Hepatocyte (in vitro differentiated cells): ENCODE results near the gene CORO2B. TPM values are rescaled to one million over a fixed set of nuclear protein-coding genes. Genes with fewer than 3 reads are reported as not detected.

Experiments used
- DNase-seq: peaks from one replicate; pipeline ENCODE4 v3.0.0-alpha.2; 2016; ENCODE audit warnings: low spot score
- H2AFZ ChIP-seq: fragments of 200-600 bp; sonication (generic); 2 replicates; pipeline ENCODE4 v1.6.0; 2016; ENCODE audit warnings: antibody characterized with exemption, mild to moderate bottlenecking
- H3K27ac ChIP-seq: fragments of 200-600 bp; sonication (generic); 2 replicates; pipeline ENCODE4 v1.5.1; 2016; ENCODE audit warnings: mild to moderate bottlenecking
- H3K27me3 ChIP-seq: fragments of 200-600 bp; sonication (generic); 2 replicates; pipeline ENCODE4 v1.6.1; 2016
- H3K36me3 ChIP-seq: fragments of 200-600 bp; sonication (generic); replicated peaks from 2 replicates; pipeline ENCODE4 v1.5.1; 2016; ENCODE audit warnings: low read depth; ENCODE audit not compliant: insufficient read depth
- H3K4me1 ChIP-seq: fragments of 200-600 bp; sonication (generic); 2 replicates; pipeline ENCODE4 v1.5.1; 2016; ENCODE audit warnings: mild to moderate bottlenecking, moderate library complexity; ENCODE audit not compliant: insufficient read depth
- H3K4me2 ChIP-seq: fragments of 200-600 bp; sonication (generic); 2 replicates; pipeline ENCODE4 v1.6.0; 2016
- H3K4me3 ChIP-seq: fragments of 200-600 bp; sonication (generic); 2 replicates; pipeline ENCODE4 v1.5.1; 2016; ENCODE audit warnings: mild to moderate bottlenecking
- H3K79me2 ChIP-seq: fragments of 200-600 bp; sonication (generic); 2 replicates; pipeline ENCODE4 v1.6.0; 2017; ENCODE audit warnings: mild to moderate bottlenecking
- H3K9me2 ChIP-seq: fragments of 200-600 bp; sonication (generic); replicated peaks from 2 replicates; pipeline ENCODE4 v1.6.0; 2017; ENCODE audit warnings: mild to moderate bottlenecking; ENCODE audit not compliant: insufficient read depth
- H3K9me3 ChIP-seq: fragments of 200-600 bp; sonication (generic); 2 replicates; pipeline ENCODE4 v1.5.1; 2016; ENCODE audit warnings: low read depth, mild to moderate bottlenecking
- H4K20me1 ChIP-seq: fragments of 200-600 bp; sonication (generic); 2 replicates; pipeline ENCODE4 v1.6.0; 2016; ENCODE audit warnings: mild to moderate bottlenecking; ENCODE audit not compliant: insufficient read depth, poor library complexity, severe bottlenecking
- EZH2 ChIP-seq: fragments of 200-600 bp; sonication (generic); IDR thresholded peaks from 2 replicates; pipeline ENCODE4 v1.6.1; 2016; ENCODE audit warnings: antibody characterized with exemption, mild to moderate bottlenecking, borderline replicate concordance
- EZH2phosphoT487 ChIP-seq: fragments of 200-600 bp; sonication (generic); IDR thresholded peaks from one replicate; pipeline ENCODE4 v1.6.1; 2018; ENCODE audit warnings: antibody characterized with exemption, mild to moderate bottlenecking, low read depth, moderate library complexity; ENCODE audit not compliant: unreplicated experiment, severe bottlenecking
- WGBS: methylation state at CpG from one replicate; pipeline ENCODE4 v1.1.6; 2016; ENCODE audit warnings: low lambda C conversion rate; ENCODE audit errors: missing lambda C conversion rate; 5-methylcytosine and 5-hydroxymethylcytosine counted together
- polyA plus RNA-seq: library from polyadenylated mRNA; unstranded; fragments of >200 nt; fragmentation: Nextera tagmentation; extraction: Ambion mirVana; gene quantifications from 2 replicates; pipeline ENCODE4 v1.2.1, GENCODE V29; 2016
- total RNA-seq: library from RNA; depleted of rRNA; stranded (reverse); fragments of >200 nt; gene quantifications from 2 replicates; pipeline ENCODE4 v1.2.3, GENCODE V29; 2014
- TF ChIP-seq, protein P1 (sequence below): fragments of 200-600 bp; sonication (generic); IDR thresholded peaks from 2 replicates; pipeline ENCODE4 v1.5.1; 2016; ENCODE audit warnings: antibody characterized with exemption, mild to moderate bottlenecking; ENCODE audit not compliant: poor library complexity

CORO2B gene
- total and polyA plus RNA-seq, 2 experiments from 2014 or later: 2.9 to 5.1 TPM

DNA sequence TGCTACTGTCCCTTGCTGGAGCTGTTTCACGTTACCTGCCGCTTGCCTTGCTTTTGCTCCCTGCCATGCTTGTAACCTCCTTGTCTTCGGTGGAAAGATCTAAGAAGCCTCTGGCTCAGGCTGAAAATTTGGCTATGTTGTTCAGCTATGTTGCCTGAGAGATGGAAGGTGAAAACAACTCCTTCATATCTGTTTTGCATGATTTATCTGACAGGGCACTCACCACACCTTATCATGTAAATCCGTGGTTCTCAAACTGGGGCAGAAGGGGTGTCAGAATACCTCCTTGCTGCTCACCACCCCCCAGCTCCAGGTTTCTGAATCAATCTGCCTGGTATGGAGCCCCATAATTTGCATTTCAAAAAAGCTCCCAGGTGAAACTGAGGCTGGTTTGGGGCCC is 6.5 kb upstream of the CORO2B start:
- WGBS: 78% methylated on average over 4 of the region's 4 CpGs
- Histone ChIP-seq H3K36me3 (no peaks in the 10 kb centered on the region), H2AFZ (no peak overlapping the region), H3K9me2 (no peaks in the 10 kb centered on the region), H3K4me3 (no peak overlapping the region), H3K27me3 (peaks cover 30% of the 10 kb centered on the region), H3K4me2 (no peak overlapping the region), H3K4me1 (no peaks in the 10 kb centered on the region), H4K20me1 (no peaks in the 10 kb centered on the region), H3K27ac (no peak overlapping the region), H3K9me3 (no peaks in the 10 kb centered on the region), H3K79me2 (no peaks in the 10 kb centered on the region)
- no peak for DNase-seq
- no peak for TF ChIP-seq EZH2phosphoT487
- TF ChIP-seq EZH2: no peak
- TF ChIP-seq, protein P1, sequence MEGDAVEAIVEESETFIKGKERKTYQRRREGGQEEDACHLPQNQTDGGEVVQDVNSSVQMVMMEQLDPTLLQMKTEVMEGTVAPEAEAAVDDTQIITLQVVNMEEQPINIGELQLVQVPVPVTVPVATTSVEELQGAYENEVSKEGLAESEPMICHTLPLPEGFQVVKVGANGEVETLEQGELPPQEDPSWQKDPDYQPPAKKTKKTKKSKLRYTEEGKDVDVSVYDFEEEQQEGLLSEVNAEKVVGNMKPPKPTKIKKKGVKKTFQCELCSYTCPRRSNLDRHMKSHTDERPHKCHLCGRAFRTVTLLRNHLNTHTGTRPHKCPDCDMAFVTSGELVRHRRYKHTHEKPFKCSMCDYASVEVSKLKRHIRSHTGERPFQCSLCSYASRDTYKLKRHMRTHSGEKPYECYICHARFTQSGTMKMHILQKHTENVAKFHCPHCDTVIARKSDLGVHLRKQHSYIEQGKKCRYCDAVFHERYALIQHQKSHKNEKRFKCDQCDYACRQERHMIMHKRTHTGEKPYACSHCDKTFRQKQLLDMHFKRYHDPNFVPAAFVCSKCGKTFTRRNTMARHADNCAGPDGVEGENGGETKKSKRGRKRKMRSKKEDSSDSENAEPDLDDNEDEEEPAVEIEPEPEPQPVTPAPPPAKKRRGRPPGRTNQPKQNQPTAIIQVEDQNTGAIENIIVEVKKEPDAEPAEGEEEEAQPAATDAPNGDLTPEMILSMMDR: no peak

DNA sequence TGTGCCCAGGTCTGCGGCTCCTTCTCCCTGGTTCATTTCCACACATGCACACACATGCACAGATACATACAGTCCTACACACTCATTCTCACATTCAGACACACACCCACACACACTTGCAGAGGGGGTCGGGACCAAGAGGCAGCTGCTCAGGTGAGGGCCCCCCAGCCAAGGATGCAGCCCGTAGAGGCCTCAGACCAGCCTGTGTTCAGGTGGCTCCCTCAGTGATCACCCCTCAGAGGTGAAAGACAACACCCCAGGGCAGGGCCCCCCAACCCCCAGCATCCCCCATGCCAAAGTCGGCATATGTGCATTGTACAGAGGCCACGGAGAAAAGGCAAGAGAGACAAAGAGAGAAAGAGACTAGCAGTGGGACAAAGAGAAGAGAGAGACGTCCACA is 5.9 kb upstream of the CORO2B start:
- H3K9me2 ChIP-seq: no peaks in the 10 kb centered on the region
- H3K9me3 ChIP-seq: no peaks in the 10 kb centered on the region
- H3K79me2 ChIP-seq: no peaks in the 10 kb centered on the region
- H3K27me3 ChIP-seq: peaks cover 31% of the 10 kb centered on the region
- H3K27ac ChIP-seq: no peak overlapping the region
- TF ChIP-seq EZH2 (no peak), EZH2phosphoT487 (no peak)
- TF ChIP-seq, protein P1: no peak
- no peaks in the 10 kb centered on the region for H3K36me3 ChIP-seq
- H4K20me1 ChIP-seq: no peaks in the 10 kb centered on the region
- no peak for DNase-seq
- H3K4me3 ChIP-seq: no peak overlapping the region
- peaks cover under 1% of the 10 kb centered on the region for H3K4me1 ChIP-seq
- H2AFZ ChIP-seq: no peak overlapping the region
- WGBS: 79% methylated on average over 5 of the region's 6 CpGs
- no peak overlapping the region for H3K4me2 ChIP-seq

DNA sequence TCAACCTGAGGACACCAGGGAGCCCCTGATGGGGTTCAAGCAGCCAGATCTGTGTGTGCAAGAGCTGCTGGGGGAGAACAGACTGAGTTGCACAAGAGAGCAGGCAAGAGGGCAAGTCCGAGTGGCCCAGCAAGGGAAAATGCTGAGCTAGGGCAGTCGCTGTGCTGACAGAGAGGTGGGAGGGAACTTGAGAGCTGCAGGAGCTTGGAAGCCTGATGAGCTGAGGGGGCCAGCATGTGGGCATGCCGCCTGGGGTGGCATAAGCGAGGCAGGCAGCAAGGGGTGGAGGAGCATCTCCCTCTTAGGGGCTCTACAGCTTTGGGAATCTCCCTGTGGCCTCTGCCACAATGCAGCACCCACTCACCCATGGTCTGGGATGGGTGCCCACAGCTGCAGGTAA is 4.7 kb upstream of the CORO2B start:
- Histone ChIP-seq H3K4me1 (peaks cover 6% of the 10 kb centered on the region), H3K27ac (no peak overlapping the region), H3K4me2 (no peak overlapping the region), H3K36me3 (no peaks in the 10 kb centered on the region), H2AFZ (no peak overlapping the region), H3K9me3 (no peaks in the 10 kb centered on the region), H3K9me2 (no peaks in the 10 kb centered on the region), H4K20me1 (no peaks in the 10 kb centered on the region), H3K79me2 (no peaks in the 10 kb centered on the region), H3K27me3 (peaks cover 31% of the 10 kb centered on the region), H3K4me3 (no peak overlapping the region)
- 56% methylated on average over 4 of the region's 4 CpGs for WGBS
- DNase-seq: no peak
- no peak for TF ChIP-seq EZH2phosphoT487
- no peak for TF ChIP-seq EZH2

DNA sequence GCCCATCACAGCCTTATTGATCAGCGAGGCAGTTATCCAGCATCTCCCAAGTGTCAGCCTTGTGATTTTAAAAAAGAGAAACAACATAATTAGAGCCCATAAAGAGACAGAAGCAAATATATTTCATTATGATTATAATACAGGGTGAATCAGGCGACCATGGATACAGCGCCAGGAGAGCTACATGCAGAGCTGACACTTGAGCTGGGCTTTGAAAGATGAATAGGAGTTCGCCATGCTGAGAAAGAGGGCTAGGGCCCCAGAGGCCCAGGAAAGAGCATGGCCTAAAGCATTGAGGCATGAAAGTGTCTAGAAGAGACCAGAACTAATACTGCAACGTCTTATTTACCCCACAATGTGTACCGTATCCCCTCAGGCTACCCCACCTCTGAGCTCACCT is 4.2 kb upstream of the CORO2B start:
- WGBS: 77% methylated on average over 6 of the region's 6 CpGs
- Histone ChIP-seq H3K9me3 (no peaks in the 10 kb centered on the region), H3K4me1 (peaks cover 10% of the 10 kb centered on the region), H3K9me2 (no peaks in the 10 kb centered on the region), H3K27ac (no peak overlapping the region), H3K36me3 (no peaks in the 10 kb centered on the region), H3K4me2 (no peak overlapping the region), H3K4me3 (no peak overlapping the region), H3K27me3 (peaks cover 34% of the 10 kb centered on the region), H4K20me1 (no peaks in the 10 kb centered on the region), H2AFZ (no peak overlapping the region), H3K79me2 (no peaks in the 10 kb centered on the region)
- no peak for DNase-seq
- TF ChIP-seq EZH2phosphoT487: no peak
- TF ChIP-seq EZH2: no peak
- TF ChIP-seq, protein P1: no peak
